Measurements from ENCODE around the gene ANKZF1.

Gene ANKZF1

DNA sequence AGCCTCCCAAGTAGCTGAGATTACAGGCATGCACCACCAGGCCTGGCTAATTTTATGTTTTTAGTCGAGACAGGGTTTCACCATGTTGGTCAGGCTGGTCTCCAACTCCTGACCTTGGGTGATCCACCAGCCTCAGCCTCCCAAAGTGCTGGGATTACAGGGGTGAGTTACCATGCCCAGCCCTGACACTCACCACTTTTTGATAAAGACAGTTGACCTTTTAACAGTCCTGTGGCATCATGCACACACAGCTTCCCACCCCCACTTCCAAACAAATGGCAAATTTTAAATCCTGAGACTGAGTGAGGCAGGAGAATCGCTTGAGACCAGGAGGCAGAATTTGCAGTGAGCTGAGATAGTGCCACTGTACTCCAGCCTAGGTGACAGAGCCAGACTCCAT lies 43.4 kb downstream of the ANKZF1 start:
- TF ChIP-seq TEAD4 (IDR thresholded peaks at IDR 0.05) (no peak), YY1 (IDR thresholded peaks at IDR 0.05; ENCODE audit: low read depth) (no peak), ZBTB7A (IDR thresholded peaks at IDR 0.05; ENCODE audit: low read depth) (no peak), RAD21 (IDR thresholded peaks at IDR 0.05; ENCODE audit: low read depth) (no peak), CREB1 (IDR thresholded peaks at IDR 0.05; ENCODE audit: low read depth) (no peak), CEBPB (IDR thresholded peaks at IDR 0.05) (no peak), NFIC (IDR thresholded peaks at IDR 0.05) (no peak), EP300 (IDR thresholded peaks at IDR 0.05; ENCODE audit: borderline replicate concordance) (no peak), TAF1 (IDR thresholded peaks at IDR 0.05; ENCODE audit: low read depth) (no peak), EGR1 (IDR thresholded peaks at IDR 0.05) (no peak), FOXM1 (IDR thresholded peaks at IDR 0.05; ENCODE audit: borderline replicate concordance, low read depth) (no peak)
- TF ChIP-seq, protein P1, sequence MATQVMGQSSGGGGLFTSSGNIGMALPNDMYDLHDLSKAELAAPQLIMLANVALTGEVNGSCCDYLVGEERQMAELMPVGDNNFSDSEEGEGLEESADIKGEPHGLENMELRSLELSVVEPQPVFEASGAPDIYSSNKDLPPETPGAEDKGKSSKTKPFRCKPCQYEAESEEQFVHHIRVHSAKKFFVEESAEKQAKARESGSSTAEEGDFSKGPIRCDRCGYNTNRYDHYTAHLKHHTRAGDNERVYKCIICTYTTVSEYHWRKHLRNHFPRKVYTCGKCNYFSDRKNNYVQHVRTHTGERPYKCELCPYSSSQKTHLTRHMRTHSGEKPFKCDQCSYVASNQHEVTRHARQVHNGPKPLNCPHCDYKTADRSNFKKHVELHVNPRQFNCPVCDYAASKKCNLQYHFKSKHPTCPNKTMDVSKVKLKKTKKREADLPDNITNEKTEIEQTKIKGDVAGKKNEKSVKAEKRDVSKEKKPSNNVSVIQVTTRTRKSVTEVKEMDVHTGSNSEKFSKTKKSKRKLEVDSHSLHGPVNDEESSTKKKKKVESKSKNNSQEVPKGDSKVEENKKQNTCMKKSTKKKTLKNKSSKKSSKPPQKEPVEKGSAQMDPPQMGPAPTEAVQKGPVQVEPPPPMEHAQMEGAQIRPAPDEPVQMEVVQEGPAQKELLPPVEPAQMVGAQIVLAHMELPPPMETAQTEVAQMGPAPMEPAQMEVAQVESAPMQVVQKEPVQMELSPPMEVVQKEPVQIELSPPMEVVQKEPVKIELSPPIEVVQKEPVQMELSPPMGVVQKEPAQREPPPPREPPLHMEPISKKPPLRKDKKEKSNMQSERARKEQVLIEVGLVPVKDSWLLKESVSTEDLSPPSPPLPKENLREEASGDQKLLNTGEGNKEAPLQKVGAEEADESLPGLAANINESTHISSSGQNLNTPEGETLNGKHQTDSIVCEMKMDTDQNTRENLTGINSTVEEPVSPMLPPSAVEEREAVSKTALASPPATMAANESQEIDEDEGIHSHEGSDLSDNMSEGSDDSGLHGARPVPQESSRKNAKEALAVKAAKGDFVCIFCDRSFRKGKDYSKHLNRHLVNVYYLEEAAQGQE (IDR thresholded peaks at IDR 0.05; ENCODE audit: low read depth) = no peak
- TF ChIP-seq, protein P2, sequence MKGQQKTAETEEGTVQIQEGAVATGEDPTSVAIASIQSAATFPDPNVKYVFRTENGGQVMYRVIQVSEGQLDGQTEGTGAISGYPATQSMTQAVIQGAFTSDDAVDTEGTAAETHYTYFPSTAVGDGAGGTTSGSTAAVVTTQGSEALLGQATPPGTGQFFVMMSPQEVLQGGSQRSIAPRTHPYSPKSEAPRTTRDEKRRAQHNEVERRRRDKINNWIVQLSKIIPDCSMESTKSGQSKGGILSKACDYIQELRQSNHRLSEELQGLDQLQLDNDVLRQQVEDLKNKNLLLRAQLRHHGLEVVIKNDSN (IDR thresholded peaks at IDR 0.05) = no peak
- TF ChIP-seq, protein P3, sequence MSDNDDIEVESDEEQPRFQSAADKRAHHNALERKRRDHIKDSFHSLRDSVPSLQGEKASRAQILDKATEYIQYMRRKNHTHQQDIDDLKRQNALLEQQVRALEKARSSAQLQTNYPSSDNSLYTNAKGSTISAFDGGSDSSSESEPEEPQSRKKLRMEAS (IDR thresholded peaks at IDR 0.05) = no peak

DNA sequence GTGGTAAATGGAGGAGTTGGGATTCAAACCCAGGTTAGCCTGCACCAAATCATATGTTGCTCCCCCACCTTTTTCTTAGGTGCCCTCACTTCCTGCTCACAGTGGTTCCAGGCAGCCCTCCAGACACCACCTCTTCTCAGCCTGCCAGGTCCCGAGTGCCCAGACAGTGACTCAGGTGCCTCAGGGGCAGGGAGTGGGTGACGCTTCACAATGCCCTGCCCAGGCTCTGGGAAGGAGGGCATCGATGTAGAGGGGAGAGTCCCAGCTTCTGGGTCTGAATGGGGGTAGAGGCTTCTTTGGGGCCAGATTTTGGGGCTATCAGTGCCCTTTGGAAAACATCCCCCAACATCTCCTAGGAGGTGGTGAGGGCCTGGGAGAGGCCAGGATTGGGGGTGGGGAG lies 44.3 kb downstream of the ANKZF1 start:
- TF ChIP-seq NFIC (IDR thresholded peaks at IDR 0.05) (peak; percentile 82), TAF1 (IDR thresholded peaks at IDR 0.05; ENCODE audit: low read depth) (no peak), EGR1 (IDR thresholded peaks at IDR 0.05) (no peak), EP300 (IDR thresholded peaks at IDR 0.05; ENCODE audit: borderline replicate concordance) (peak; percentile 94), CREB1 (IDR thresholded peaks at IDR 0.05; ENCODE audit: low read depth) (no peak), TEAD4 (IDR thresholded peaks at IDR 0.05) (peak; percentile 81), TCF12 (IDR thresholded peaks at IDR 0.05; ENCODE audit: low read depth) (peak; percentile 88), FOXM1 (IDR thresholded peaks at IDR 0.05; ENCODE audit: borderline replicate concordance, low read depth) (peak; percentile 76), YY1 (IDR thresholded peaks at IDR 0.05; ENCODE audit: low read depth) (no peak), CEBPB (IDR thresholded peaks at IDR 0.05) (no peak)

DNA sequence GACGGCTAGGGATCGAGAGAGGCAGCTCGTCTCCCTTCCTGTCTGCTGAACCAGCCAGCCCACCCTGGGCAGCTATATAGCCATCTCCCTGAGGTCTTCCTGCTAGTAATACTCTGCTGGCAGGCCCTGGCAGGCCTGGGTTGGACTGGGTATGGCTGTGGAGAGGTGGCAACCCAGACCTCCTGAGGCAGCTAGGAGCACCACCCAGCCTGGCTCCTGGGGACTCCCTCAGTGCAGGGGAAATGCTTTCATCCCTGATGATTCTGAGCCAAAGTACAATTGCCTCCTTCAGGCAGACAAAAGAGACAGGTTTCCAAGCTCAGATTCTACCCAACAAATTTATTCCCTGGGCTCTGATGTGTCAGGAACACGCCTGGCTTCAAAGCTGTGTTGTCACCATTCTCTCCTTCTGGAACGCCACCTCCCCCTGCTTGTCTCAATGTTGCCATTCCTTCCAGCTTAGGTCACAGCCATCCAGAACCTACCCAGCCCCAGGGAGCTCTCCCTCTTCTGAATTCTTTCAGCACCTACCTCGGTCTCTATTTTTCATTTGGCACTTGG lies 44.8 kb downstream of the ANKZF1 start:
- peak; percentile 90 for TF ChIP-seq EP300 (IDR thresholded peaks at IDR 0.05; ENCODE audit: borderline replicate concordance)
- TF ChIP-seq, protein P3 (IDR thresholded peaks at IDR 0.05) = peak; percentile 47; the same call in 1 of the 2 replicates
- TF ChIP-seq ZBTB7A (IDR thresholded peaks at IDR 0.05; ENCODE audit: low read depth) = no peak
- TF ChIP-seq RAD21 (IDR thresholded peaks at IDR 0.05; ENCODE audit: low read depth) = no peak; the same call in 1 of the 2 replicates
- TF ChIP-seq EGR1 (IDR thresholded peaks at IDR 0.05) = no peak
- peak; percentile 2; the same call in 1 of the 2 replicates for TF ChIP-seq CEBPB (IDR thresholded peaks at IDR 0.05)
- TF ChIP-seq FOXM1 (IDR thresholded peaks at IDR 0.05; ENCODE audit: borderline replicate concordance, low read depth) = peak; percentile 64
- TF ChIP-seq, protein P1 (IDR thresholded peaks at IDR 0.05; ENCODE audit: low read depth) = no peak; the same call in 1 of the 2 replicates
- no peak for TF ChIP-seq TAF1 (IDR thresholded peaks at IDR 0.05; ENCODE audit: low read depth)
- TF ChIP-seq TEAD4 (IDR thresholded peaks at IDR 0.05) = peak; percentile 91
- TF ChIP-seq, protein P2 (IDR thresholded peaks at IDR 0.05) = no peak
- peak; percentile 79 for TF ChIP-seq TCF12 (IDR thresholded peaks at IDR 0.05; ENCODE audit: low read depth)
- TF ChIP-seq CREB1 (IDR thresholded peaks at IDR 0.05; ENCODE audit: low read depth) = no peak
- TF ChIP-seq YY1 (IDR thresholded peaks at IDR 0.05; ENCODE audit: low read depth) = no peak
- peak; percentile 68 for TF ChIP-seq NFIC (IDR thresholded peaks at IDR 0.05)

DNA sequence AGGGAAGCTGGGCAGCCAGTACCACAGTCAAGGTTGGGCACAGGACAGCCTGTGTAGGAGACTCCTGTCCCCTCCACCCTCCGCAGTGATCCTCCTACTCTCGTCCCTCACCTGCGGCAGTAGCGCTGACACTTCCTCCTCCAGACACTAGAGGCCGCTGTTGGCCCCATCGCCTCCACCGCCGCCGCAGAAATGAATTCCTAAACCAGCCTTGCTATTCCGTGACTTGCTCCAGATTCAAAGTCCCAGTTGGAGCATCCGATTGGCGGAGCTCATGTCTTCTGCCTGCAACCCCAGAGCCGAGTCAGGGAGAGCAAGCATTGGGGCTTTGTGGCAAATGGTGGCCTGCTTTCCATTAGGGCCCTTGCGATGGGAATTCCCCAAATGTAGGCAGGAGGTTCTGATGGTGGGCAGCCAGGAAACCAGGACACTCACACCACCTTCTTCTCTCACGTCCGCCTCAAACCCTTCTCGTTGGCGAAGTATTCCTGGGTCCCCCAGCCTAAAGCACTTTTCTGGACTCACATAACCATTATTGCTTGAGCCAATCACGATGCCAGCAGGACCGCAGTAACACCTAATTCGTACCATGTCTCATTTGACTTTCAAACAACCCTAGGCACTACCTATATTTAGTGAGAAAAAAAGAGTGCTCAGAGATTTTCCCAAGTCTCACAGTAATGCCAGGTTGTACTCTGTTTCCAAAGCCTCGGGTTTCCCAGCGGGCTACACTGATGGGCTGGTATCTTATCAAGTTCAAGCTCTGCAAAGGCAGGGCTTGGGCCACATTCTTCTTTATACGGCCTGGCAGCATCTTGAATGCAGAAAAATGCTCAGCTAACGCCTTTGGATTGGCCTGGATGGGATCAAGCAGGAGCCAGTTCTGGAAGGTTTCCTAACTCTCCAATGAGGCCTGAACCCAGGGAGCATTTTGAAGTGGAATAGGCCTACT lies 48.4 kb downstream of the ANKZF1 start:
- TF ChIP-seq TCF12 (IDR thresholded peaks at IDR 0.05; ENCODE audit: low read depth) = no peak
- TF ChIP-seq EGR1 (IDR thresholded peaks at IDR 0.05) = no peak
- TF ChIP-seq EP300 (IDR thresholded peaks at IDR 0.05; ENCODE audit: borderline replicate concordance) = 0 out of 2 replicates have a peak, but pooled peaks have one; percentile 20
- TF ChIP-seq RAD21 (IDR thresholded peaks at IDR 0.05; ENCODE audit: low read depth) = peak; percentile 82

DNA sequence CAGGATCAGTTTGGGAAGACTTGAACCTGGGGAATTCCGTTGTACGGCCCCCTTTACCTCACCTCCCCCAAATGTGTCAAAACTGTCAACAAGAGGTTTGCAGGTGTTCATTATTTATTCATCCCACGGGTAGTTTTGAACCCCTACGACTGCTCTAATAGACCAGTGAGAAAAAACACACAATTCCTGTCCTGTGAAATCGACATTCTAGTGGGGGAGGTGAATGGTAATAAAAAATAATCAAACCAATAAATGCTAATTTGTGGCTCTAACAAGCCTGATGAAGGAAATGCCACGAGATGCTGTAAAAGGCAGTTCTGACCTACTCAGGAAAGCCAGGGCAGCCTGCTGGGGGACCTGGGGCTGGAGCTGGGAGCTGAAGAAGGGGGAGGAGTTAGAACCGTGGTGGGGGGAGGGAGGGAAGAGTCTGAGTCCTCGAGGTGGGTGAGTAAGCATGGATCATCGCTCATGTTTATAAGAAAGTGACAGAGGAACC lies 49.1 kb downstream of the ANKZF1 start:
- TF ChIP-seq RAD21 (IDR thresholded peaks at IDR 0.05; ENCODE audit: low read depth) (no peak), NFIC (IDR thresholded peaks at IDR 0.05) (no peak), EGR1 (IDR thresholded peaks at IDR 0.05) (no peak), FOXM1 (IDR thresholded peaks at IDR 0.05; ENCODE audit: borderline replicate concordance, low read depth) (no peak), TAF1 (IDR thresholded peaks at IDR 0.05; ENCODE audit: low read depth) (no peak), CREB1 (IDR thresholded peaks at IDR 0.05; ENCODE audit: low read depth) (no peak), EP300 (IDR thresholded peaks at IDR 0.05; ENCODE audit: borderline replicate concordance) (no peak), TCF12 (IDR thresholded peaks at IDR 0.05; ENCODE audit: low read depth) (no peak), TEAD4 (IDR thresholded peaks at IDR 0.05) (no peak), ZBTB7A (IDR thresholded peaks at IDR 0.05; ENCODE audit: low read depth) (no peak), CEBPB (IDR thresholded peaks at IDR 0.05) (no peak), YY1 (IDR thresholded peaks at IDR 0.05; ENCODE audit: low read depth) (no peak)
- TF ChIP-seq, protein P1 (IDR thresholded peaks at IDR 0.05; ENCODE audit: low read depth) = no peak
- TF ChIP-seq, protein P2 (IDR thresholded peaks at IDR 0.05) = no peak
- TF ChIP-seq, protein P3 (IDR thresholded peaks at IDR 0.05) = no peak

Data from Ishikawa (cell line).